ENCODE results near the gene KLF11.

- no peak for TF ChIP-seq CTCF (conservative IDR thresholded peaks at IDR 0.05 in 1 of 2, IDR thresholded peaks at IDR 0.05 in 1 of 2; ENCODE audit: low read depth in 1 of 2, low read length in 2 of 2)
- TF ChIP-seq EZH2 (IDR thresholded peaks at IDR 0.05; ENCODE audit: low read length, missing control alignments), result no peak
These were observed 33.7 kb downstream of the KLF11 start for GRCh38 chr2:10076988-10077527.
